HCT116 (cell line): Measurements from ENCODE around the gene CKAP2L. TPM values are rescaled to one million over a fixed set of nuclear protein-coding genes. Genes with fewer than 3 reads are reported as not detected.

Experiments used
- ATAC-seq: fragments of 200-7000 bp; cut with Tn5 transposase; 2 replicates; pipeline ENCODE4 v1.9.1; 2020; ENCODE audit warnings: mild to moderate bottlenecking, moderate library complexity
- BruUV-seq: library from RNA; stranded (reverse); fragments of 400-500 nt; replicated peaks from 2 replicates; lab custom pipeline; 2021; lab: Mats Ljungman, UMichigan
- CTCF ChIA-PET: fragments of 300-600 bp; sonication (Branson Sonifier 250); formaldehyde crosslinking; loops from one replicate; lab custom pipeline; 2021; ENCODE audit warnings: antibody characterized with exemption; lab: Charles Lee
- POLR2A ChIA-PET: fragments of 300-600, 350-600 bp; sonication (Branson Sonifier 250); formaldehyde crosslinking; loops from one replicate; lab custom pipeline; 2021; ENCODE audit warnings: antibody characterized with exemption; lab: Charles Lee
- RAD21 ChIA-PET, 2 experiments: fragments of 300-600 bp; sonication (Branson Sonifier 250); formaldehyde crosslinking; loops; one replicate each; lab custom pipeline; 2023; ENCODE audit warnings: low total read pairs in 2 of 2; ENCODE audit not compliant: uncharacterized antibody in 2 of 2, unreplicated experiment in 2 of 2, low non-redundant PET in 1 of 2; lab: Charles Lee
- DNase-seq: peaks from one replicate; pipeline ENCODE4 v3.0.0-alpha.2; 2010; ENCODE audit warnings: low read depth, low spot score
- H2AFZ ChIP-seq: fragments of 200-600 bp; shearing (Covaris generic), sonication (generic); 2 replicates; pipeline ENCODE4 v1.6.1; 2017; ENCODE audit warnings: low read depth, mixed run types, mixed read lengths, antibody characterized with exemption, low read length; ENCODE audit not compliant: poor library complexity, severe bottlenecking
- H3K27ac ChIP-seq: 2 replicates; pipeline ENCODE4 v1.5.1; 2012; ENCODE audit warnings: low read depth, low read length
- H3K27me3 ChIP-seq: fragments of 200-600 bp; sonication (generic); 2 replicates; pipeline ENCODE4 v1.6.1; 2016; ENCODE audit warnings: mixed run types, low read length, mixed read lengths; ENCODE audit not compliant: insufficient read depth
- H3K36me3 ChIP-seq, 2 experiments: fragments of 200-500 bp in 1 of 2; fragments of 200-600 bp in 1 of 2; sonication (Bioruptor generic) in 1 of 2; sonication (generic) in 1 of 2; 2 replicates each; pipeline versions ENCODE4 v1.5.1 to v1.6.1; 2014 to 2016; ENCODE audit warnings: low read length in 2 of 2, inconsistent platforms in 1 of 2, mixed read lengths in 1 of 2, mixed run types in 1 of 2; ENCODE audit not compliant: insufficient read depth in 2 of 2, control insufficient read depth in 1 of 2
- H3K4me1 ChIP-seq, 2 experiments: fragments of 200-600 bp in 1 of 2; sonication (generic) in 1 of 2; 2 replicates each; pipeline versions ENCODE4 v1.5.1 to v1.6.1; 2012 to 2017; ENCODE audit warnings: low read length in 2 of 2, inconsistent platforms in 1 of 2, mild to moderate bottlenecking in 1 of 2, mixed read lengths in 1 of 2, mixed run types in 1 of 2, moderate library complexity in 1 of 2; ENCODE audit not compliant: insufficient read depth in 2 of 2, control insufficient read depth in 1 of 2
- H3K4me2 ChIP-seq: fragments of 200-600 bp; sonication (generic); 2 replicates; pipeline ENCODE4 v1.6.1; 2017; ENCODE audit warnings: mixed run types, low read length, mixed read lengths
- H3K4me3 ChIP-seq, 2 experiments: fragments of 200-600 bp in 1 of 2; sonication (generic) in 1 of 2; replicated peaks in 1 of 2; 2 replicates each; pipeline ENCODE4 v1.5.1; 2011 to 2016; ENCODE audit warnings: low read length in 2 of 2, control low read depth in 1 of 2, low read depth in 1 of 2, mild to moderate bottlenecking in 1 of 2, mixed read lengths in 1 of 2, mixed run types in 1 of 2
- H3K79me2 ChIP-seq: fragments of 200-600 bp; sonication (generic); 2 replicates; pipeline ENCODE4 v1.6.1; 2017; ENCODE audit warnings: mild to moderate bottlenecking, mixed run types, low read length, moderate library complexity, mixed read lengths; ENCODE audit not compliant: insufficient read depth
- H3K9ac ChIP-seq: fragments of 200-600 bp; sonication (generic); 2 replicates; pipeline ENCODE4 v1.6.1; 2016; ENCODE audit warnings: low read length, mixed read lengths
- H3K9me2 ChIP-seq: fragments of 200-600 bp; sonication (generic), shearing (Covaris generic); 2 replicates; pipeline ENCODE4 v1.6.1; 2017; ENCODE audit warnings: mixed run types, mild to moderate bottlenecking, moderate library complexity; ENCODE audit not compliant: insufficient read depth
- H3K9me3 ChIP-seq, 2 experiments: fragments of 200-500 bp in 1 of 2; fragments of 200-600 bp in 1 of 2; sonication (Bioruptor generic) in 1 of 2; sonication (generic) in 1 of 2; 2 replicates each; pipeline ENCODE4 v1.6.1; 2014 to 2017; ENCODE audit warnings: low read length in 2 of 2, mixed read lengths in 2 of 2, inconsistent platforms in 1 of 2, low read depth in 1 of 2, mild to moderate bottlenecking in 1 of 2, mixed run types in 1 of 2, moderate library complexity in 1 of 2; ENCODE audit not compliant: control insufficient read depth in 1 of 2, insufficient read depth in 1 of 2
- H4K20me1 ChIP-seq: fragments of 200-600 bp; sonication (generic), shearing (Covaris generic); 2 replicates; pipeline ENCODE4 v1.6.1; 2017; ENCODE audit warnings: mixed run types, mild to moderate bottlenecking, moderate library complexity; ENCODE audit not compliant: insufficient read depth
- CBX3 ChIP-seq: IDR thresholded peaks from 2 replicates; pipeline ENCODE4 v1.6.1; 2012; ENCODE audit warnings: low read depth
- CEBPB ChIP-seq: IDR thresholded peaks from 2 replicates; pipeline ENCODE4 v1.6.1; 2012; ENCODE audit warnings: low read depth
- CTCF ChIP-seq, 3 experiments: fragments of 200-600 bp in 1 of 3; sonication (generic) in 1 of 3; IDR thresholded peaks in 2 of 3; conservative IDR thresholded peaks in 1 of 3; 2 replicates each; pipeline ENCODE4 v1.5.1; 2012 to 2017; ENCODE audit warnings: low read depth in 2 of 3, low read length in 2 of 3, antibody characterized with exemption in 1 of 3, borderline replicate concordance in 1 of 3, control low read depth in 1 of 3, mild to moderate bottlenecking in 1 of 3, mixed read lengths in 1 of 3, mixed run types in 1 of 3, moderate library complexity in 1 of 3; ENCODE audit not compliant: insufficient read depth in 1 of 3
- EGR1 ChIP-seq: IDR thresholded peaks from 2 replicates; pipeline ENCODE4 v1.6.1; 2012; ENCODE audit warnings: low read depth
- ELF1 ChIP-seq: IDR thresholded peaks from 2 replicates; pipeline ENCODE4 v1.6.1; 2012; ENCODE audit warnings: low read depth, borderline replicate concordance
- EZH2 ChIP-seq: fragments of 200-600 bp; sonication (generic); IDR thresholded peaks from 2 replicates; pipeline ENCODE4 v1.6.1; 2017; ENCODE audit warnings: antibody characterized with exemption, mixed run types
- EZH2phosphoT487 ChIP-seq: fragments of 200-600 bp; IDR thresholded peaks from 2 replicates; pipeline ENCODE4 v1.6.1; 2018; ENCODE audit warnings: antibody characterized with exemption, borderline replicate concordance
- FOSL1 ChIP-seq: IDR thresholded peaks from 2 replicates; pipeline ENCODE4 v1.6.1; 2012; ENCODE audit warnings: low read depth
- JUND ChIP-seq: IDR thresholded peaks from 2 replicates; pipeline ENCODE4 v1.6.1; 2012
- MAX ChIP-seq: IDR thresholded peaks from 2 replicates; pipeline ENCODE4 v1.6.1; 2012
- POLR2A ChIP-seq: IDR thresholded peaks from 2 replicates; pipeline ENCODE4 v1.7.0; 2011; ENCODE audit warnings: borderline replicate concordance; ENCODE audit not compliant: insufficient read depth, insufficient read length; ENCODE audit errors: extremely low read depth
- POLR2AphosphoS5 ChIP-seq: IDR thresholded peaks from 2 replicates; pipeline ENCODE4 v1.6.1; 2011; ENCODE audit warnings: mild to moderate bottlenecking, low read depth, low read length, moderate library complexity
- RAD21 ChIP-seq: IDR thresholded peaks from 2 replicates; pipeline ENCODE4 v1.6.1; 2012; ENCODE audit warnings: low read depth, mild to moderate bottlenecking
- SIN3A ChIP-seq: IDR thresholded peaks from 2 replicates; pipeline ENCODE4 v1.6.1; 2012; ENCODE audit warnings: low read depth
- SRF ChIP-seq: IDR thresholded peaks from 2 replicates; pipeline ENCODE4 v1.6.1; 2012; ENCODE audit warnings: low read depth
- TCF7L2 ChIP-seq: IDR thresholded peaks from 2 replicates; pipeline ENCODE4 v1.7.0; 2011; ENCODE audit warnings: borderline replicate concordance, inconsistent platforms; ENCODE audit not compliant: insufficient read depth, insufficient read length; ENCODE audit errors: extremely low read depth
- YY1 ChIP-seq: IDR thresholded peaks from 2 replicates; pipeline ENCODE4 v1.6.1; 2011; ENCODE audit warnings: low read length, low read depth, moderate library complexity, mild to moderate bottlenecking; ENCODE audit not compliant: insufficient replicate concordance; ENCODE audit errors: extremely low read depth
- ZBTB33 ChIP-seq: IDR thresholded peaks from 2 replicates; pipeline ENCODE4 v1.6.1; 2011; ENCODE audit warnings: mild to moderate bottlenecking, low read length, moderate library complexity; ENCODE audit not compliant: insufficient replicate concordance; ENCODE audit errors: extremely low read depth
- ZFX ChIP-seq: fragments of 450-650 bp; IDR thresholded peaks from 2 replicates; pipeline ENCODE4 v1.6.1; 2017
- intact Hi-C: fragments of 100-400 bp; cut with micrococcal nuclease; formaldehyde crosslinking; loops from 2 replicates; pipeline ENCODE4 v1.10.0; 2022
- total RNA-seq: library from RNA; stranded (reverse); gene quantifications from one replicate; pipeline ENCODE4 v1.2.1, GENCODE V29; 2021; ENCODE audit not compliant: unreplicated experiment
- TF ChIP-seq, protein P1 (sequence below): IDR thresholded peaks from 2 replicates; pipeline ENCODE4 v1.6.1; 2012; ENCODE audit warnings: low read depth

CKAP2L gene
- total RNA-seq, 1 experiment from 2014 or later: 27.5 TPM

DNA sequence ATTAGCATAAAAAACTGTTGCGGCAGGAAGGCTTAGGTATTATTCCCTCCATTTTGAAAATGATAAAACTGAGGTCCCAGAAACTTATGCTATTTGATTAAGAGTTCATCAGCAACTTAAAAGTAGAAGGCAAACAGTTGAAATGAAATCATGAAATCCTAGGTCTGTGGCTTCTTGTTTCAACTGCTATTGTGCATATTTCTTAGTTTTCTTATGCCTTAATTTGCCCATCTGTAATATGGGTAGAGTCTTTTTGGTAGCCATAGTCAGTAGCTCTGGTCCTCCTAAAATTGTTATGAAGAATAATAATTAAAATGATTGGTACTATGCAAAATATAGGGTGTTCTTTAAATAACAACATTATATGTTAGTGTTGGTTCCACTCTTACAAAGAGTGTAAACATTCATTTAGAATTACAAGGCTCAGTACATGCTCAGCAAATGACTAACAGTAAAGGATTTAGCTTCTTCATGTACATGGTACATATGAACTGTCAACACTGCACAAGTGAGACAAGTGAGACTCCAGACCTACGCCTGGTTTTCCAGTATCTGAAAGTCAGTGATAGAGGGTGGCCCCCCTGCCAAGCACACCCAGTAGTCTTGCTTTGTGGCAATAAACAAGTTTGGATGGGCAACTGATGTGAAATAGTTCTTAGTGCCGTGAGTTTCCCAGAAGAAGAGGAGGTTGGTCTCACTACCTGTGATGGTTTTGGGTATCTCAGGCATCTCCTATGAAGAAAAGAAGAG lies 10.3 kb upstream of the CKAP2L start:
- no TSS peak for BruUV-seq

More for the DNA sequence above, 10.3 kb upstream of the CKAP2L start:
- ChIA-PET POLR2A (no interaction called here), CTCF (no interaction called here), RAD21 (no interaction called here)
- no peaks in the 10 kb centered on the region for H3K9me2 ChIP-seq
- no peaks in the 10 kb centered on the region for H3K4me1 ChIP-seq
- no peak overlapping the region for H3K27ac ChIP-seq
- H4K20me1 ChIP-seq: no peaks in the 10 kb centered on the region
- no peaks in the 10 kb centered on the region for H3K27me3 ChIP-seq
- DNase-seq (no peak), ATAC-seq (no peak)
- no peak overlapping the region for H3K9ac ChIP-seq
- H3K9me3 ChIP-seq: no peaks in the 10 kb centered on the region
- H3K4me3 ChIP-seq: no peak overlapping the region
- H3K36me3 ChIP-seq: no peaks in the 10 kb centered on the region
- intact Hi-C loops: no loop called here
- TF ChIP-seq ELF1 (no peak), SIN3A (no peak), EZH2 (no peak), ZFX (no peak), EZH2phosphoT487 (no peak), JUND (no peak), CEBPB (no peak), CTCF (IDR thresholded peaks at IDR 0.05 in 2 of 3, conservative IDR thresholded peaks at IDR 0.05 in 1 of 3; ENCODE audit: borderline replicate concordance in 1 of 3, insufficient read depth in 1 of 3, low read depth in 2 of 3, low read length in 2 of 3) (no peak), RAD21 (no peak), ZBTB33 (no peak), MAX (no peak), TCF7L2 (no peak), POLR2AphosphoS5 (no peak), EGR1 (no peak), SRF (no peak), POLR2A (no peak), YY1 (no peak), CBX3 (no peak), FOSL1 (no peak)
- TF ChIP-seq, protein P1, sequence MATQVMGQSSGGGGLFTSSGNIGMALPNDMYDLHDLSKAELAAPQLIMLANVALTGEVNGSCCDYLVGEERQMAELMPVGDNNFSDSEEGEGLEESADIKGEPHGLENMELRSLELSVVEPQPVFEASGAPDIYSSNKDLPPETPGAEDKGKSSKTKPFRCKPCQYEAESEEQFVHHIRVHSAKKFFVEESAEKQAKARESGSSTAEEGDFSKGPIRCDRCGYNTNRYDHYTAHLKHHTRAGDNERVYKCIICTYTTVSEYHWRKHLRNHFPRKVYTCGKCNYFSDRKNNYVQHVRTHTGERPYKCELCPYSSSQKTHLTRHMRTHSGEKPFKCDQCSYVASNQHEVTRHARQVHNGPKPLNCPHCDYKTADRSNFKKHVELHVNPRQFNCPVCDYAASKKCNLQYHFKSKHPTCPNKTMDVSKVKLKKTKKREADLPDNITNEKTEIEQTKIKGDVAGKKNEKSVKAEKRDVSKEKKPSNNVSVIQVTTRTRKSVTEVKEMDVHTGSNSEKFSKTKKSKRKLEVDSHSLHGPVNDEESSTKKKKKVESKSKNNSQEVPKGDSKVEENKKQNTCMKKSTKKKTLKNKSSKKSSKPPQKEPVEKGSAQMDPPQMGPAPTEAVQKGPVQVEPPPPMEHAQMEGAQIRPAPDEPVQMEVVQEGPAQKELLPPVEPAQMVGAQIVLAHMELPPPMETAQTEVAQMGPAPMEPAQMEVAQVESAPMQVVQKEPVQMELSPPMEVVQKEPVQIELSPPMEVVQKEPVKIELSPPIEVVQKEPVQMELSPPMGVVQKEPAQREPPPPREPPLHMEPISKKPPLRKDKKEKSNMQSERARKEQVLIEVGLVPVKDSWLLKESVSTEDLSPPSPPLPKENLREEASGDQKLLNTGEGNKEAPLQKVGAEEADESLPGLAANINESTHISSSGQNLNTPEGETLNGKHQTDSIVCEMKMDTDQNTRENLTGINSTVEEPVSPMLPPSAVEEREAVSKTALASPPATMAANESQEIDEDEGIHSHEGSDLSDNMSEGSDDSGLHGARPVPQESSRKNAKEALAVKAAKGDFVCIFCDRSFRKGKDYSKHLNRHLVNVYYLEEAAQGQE: no peak
- H3K79me2 ChIP-seq: no peaks in the 10 kb centered on the region
- H2AFZ ChIP-seq: no peak overlapping the region
- H3K4me2 ChIP-seq: no peak overlapping the region
